Heart left ventricle (tissue), 13 donors: ENCODE results near the gene SRSF5.

Experiments
- CTCF ChIP-seq, 12 donors: fragments of 200-600 bp; sonication (generic) in 4 of 12; IDR thresholded peaks; one replicate each; pipeline versions ENCODE4 v1.5.0 to v1.8.0; 2018 to 2022; ENCODE audit warnings: antibody characterized with exemption in 12 of 12, mild to moderate bottlenecking in 5 of 12
- POLR2A ChIP-seq, 2 donors: fragments of 450-650 bp; IDR thresholded peaks; one replicate each; pipeline ENCODE4 v1.6.1; 2017; ENCODE audit warnings: antibody characterized with exemption in 2 of 2, mild to moderate bottlenecking in 2 of 2, moderate library complexity in 2 of 2
- donor health status: ischemic (EF 13 %, LVEDD 7.1; RV severe dilation, severe dysfunction).
- donor health status: DM: no; HTN: yes; CAD: no.
- donor health status: DM: no; HTN: no; CAD: no.
- donor health status: ischemic (EF 25% LVEDD 6.9; RV normal size, moderate dysfunction).
- donor health status: ischemic (EF 25% LVEDD 5.7; RV mildly dilated, moderate dysfunction).
- donor health status: ischemic (EF 35%, LVEDD 5.7; RV mildly dilated, moderate dysfunction).
- donor health status: nonischemic (EF 11% LVEDD 7.7; RV severe dilation, severe dysfunction).
- donor health status: DM: yes; HTN: yes; CAD: no.
- donor health status: PGD.
- donor health status: ischemic (EF 29% LVEDD 5.4; RV normal size, mild dysfunction).
- donor health status: nonischemic (EF 23%, LVEDD 6.1; RV moderate dilation, normal function).

GRCh38 chr14:69770559-69770958, 3.6 kb downstream of the SRSF5 start:
- no peak for TF ChIP-seq POLR2A (IDR thresholded peaks at IDR 0.05)
- TF ChIP-seq CTCF (IDR thresholded peaks at IDR 0.05) = no peak
